HepG2 (cell line): ENCODE measurements around the gene SART1. TPM values are rescaled to one million over a fixed set of nuclear protein-coding genes. Genes with fewer than 3 reads are reported as not detected.

Experiments used
- MYC ChIP-seq: sonication (generic); formaldehyde crosslinking; IDR thresholded peaks from 2 replicates; pipeline ENCODE4 v1.9.0; 2021; ENCODE audit warnings: missing genetic modification reagents, borderline replicate concordance
- SP140L ChIP-seq: sonication (generic); formaldehyde crosslinking; IDR thresholded peaks from 2 replicates; pipeline ENCODE4 v1.4.0; 2020; ENCODE audit warnings: missing genetic modification reagents, borderline replicate concordance
- polyA plus RNA-seq, 8 experiments: library from polyadenylated mRNA; depleted of rRNA in 3 of 8; stranded (reverse) in 7 of 8; unstranded in 1 of 8; fragments of >200 nt; fragmentation: Illumina TruSeq in 4 of 8; extraction: Trizol in 4 of 8; gene quantifications; 2 replicates each; pipeline versions ENCODE4 v1.2.1 to v1.2.3, GENCODE V29; 2011 to 2016; ENCODE audit warnings: low read depth in 4 of 8, missing spikeins in 1 of 8, mixed read lengths in 1 of 8; ENCODE audit not compliant: insufficient read depth in 1 of 8
- total RNA-seq, 5 experiments: library from RNA; depleted of rRNA; stranded (reverse); fragments of >200 nt; fragmentation: Illumina TruSeq; extraction: Trizol; gene quantifications; 2 replicates each; pipeline ENCODE4 v1.2.3, GENCODE V29; 2016; ENCODE audit warnings: low read depth in 1 of 5
- TF ChIP-seq, protein P1 (sequence below), 2 experiments: sonication (generic) in 1 of 2; formaldehyde crosslinking in 1 of 2; IDR thresholded peaks; 2 replicates each; pipeline versions ENCODE4 v1.4.0 to v1.6.1; 2016 to 2020; ENCODE audit warnings: borderline replicate concordance in 1 of 2, low read depth in 1 of 2, mild to moderate bottlenecking in 1 of 2, missing genetic modification reagents in 1 of 2
- TF ChIP-seq, protein P2 (sequence below): sonication (generic); formaldehyde crosslinking; IDR thresholded peaks from 2 replicates; pipeline ENCODE4 v1.9.0; 2021; ENCODE audit warnings: missing genetic modification reagents, borderline replicate concordance
- TF ChIP-seq, protein P3 (sequence below): sonication (generic); formaldehyde crosslinking; conservative IDR thresholded peaks from 2 replicates; pipeline ENCODE4 v1.4.0; 2020; ENCODE audit warnings: missing genetic modification reagents

The SART1 gene
- total and polyA plus RNA-seq, 2 of the 13 experiments (the other 11 are each of a cell fraction or from before 2014, with no cell fraction given), result 11.3 to 22.5 TPM

DNA sequence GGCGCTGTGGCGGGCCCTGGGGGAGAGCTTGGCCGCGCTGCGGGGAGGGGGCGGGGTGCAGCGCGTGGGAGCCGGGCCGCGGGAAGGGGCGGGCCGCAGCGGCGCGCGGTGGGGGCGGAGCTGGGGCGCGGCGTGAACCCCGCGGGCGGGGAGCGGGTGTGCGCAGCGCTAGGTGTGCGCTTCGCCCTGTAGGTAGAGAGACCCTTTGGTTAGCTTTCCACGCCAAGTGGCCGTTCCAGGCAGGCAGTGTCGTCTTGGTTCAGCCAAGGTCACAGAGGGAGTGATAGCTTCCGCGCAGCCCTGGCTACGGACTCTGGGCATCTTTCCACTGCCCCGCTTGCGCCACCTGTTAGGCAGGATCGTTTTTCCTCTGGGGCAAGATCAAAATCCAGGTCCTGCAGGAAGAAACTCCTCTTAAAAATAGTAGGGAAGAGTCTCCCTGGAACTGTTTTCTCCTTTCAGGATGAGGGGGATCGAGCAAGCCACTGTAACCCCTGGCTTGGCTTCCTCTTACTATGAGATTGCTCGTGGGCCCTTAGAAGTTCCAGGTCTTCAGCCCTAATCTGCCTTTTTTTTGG, 41.2 kb downstream of the SART1 start (continued):
- TF ChIP-seq, protein P1, sequence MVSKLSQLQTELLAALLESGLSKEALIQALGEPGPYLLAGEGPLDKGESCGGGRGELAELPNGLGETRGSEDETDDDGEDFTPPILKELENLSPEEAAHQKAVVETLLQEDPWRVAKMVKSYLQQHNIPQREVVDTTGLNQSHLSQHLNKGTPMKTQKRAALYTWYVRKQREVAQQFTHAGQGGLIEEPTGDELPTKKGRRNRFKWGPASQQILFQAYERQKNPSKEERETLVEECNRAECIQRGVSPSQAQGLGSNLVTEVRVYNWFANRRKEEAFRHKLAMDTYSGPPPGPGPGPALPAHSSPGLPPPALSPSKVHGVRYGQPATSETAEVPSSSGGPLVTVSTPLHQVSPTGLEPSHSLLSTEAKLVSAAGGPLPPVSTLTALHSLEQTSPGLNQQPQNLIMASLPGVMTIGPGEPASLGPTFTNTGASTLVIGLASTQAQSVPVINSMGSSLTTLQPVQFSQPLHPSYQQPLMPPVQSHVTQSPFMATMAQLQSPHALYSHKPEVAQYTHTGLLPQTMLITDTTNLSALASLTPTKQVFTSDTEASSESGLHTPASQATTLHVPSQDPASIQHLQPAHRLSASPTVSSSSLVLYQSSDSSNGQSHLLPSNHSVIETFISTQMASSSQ (IDR thresholded peaks at IDR 0.05; ENCODE audit: low read depth), result no peak
- TF ChIP-seq, protein P1 (CRISPR knock-in tag; IDR thresholded peaks at IDR 0.05; ENCODE audit: borderline replicate concordance), result 0 out of 2 replicates have a peak, but pooled peaks have one; percentile 20
- TF ChIP-seq SP140L (CRISPR knock-in tag) (no peak), MYC (CRISPR knock-in tag) (no peak)
- TF ChIP-seq, protein P2, sequence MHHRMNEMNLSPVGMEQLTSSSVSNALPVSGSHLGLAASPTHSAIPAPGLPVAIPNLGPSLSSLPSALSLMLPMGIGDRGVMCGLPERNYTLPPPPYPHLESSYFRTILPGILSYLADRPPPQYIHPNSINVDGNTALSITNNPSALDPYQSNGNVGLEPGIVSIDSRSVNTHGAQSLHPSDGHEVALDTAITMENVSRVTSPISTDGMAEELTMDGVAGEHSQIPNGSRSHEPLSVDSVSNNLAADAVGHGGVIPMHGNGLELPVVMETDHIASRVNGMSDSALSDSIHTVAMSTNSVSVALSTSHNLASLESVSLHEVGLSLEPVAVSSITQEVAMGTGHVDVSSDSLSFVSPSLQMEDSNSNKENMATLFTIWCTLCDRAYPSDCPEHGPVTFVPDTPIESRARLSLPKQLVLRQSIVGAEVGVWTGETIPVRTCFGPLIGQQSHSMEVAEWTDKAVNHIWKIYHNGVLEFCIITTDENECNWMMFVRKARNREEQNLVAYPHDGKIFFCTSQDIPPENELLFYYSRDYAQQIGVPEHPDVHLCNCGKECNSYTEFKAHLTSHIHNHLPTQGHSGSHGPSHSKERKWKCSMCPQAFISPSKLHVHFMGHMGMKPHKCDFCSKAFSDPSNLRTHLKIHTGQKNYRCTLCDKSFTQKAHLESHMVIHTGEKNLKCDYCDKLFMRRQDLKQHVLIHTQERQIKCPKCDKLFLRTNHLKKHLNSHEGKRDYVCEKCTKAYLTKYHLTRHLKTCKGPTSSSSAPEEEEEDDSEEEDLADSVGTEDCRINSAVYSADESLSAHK (CRISPR knock-in tag), result 0 out of 2 replicates have a peak, but pooled peaks have one; percentile 32
- TF ChIP-seq, protein P3, sequence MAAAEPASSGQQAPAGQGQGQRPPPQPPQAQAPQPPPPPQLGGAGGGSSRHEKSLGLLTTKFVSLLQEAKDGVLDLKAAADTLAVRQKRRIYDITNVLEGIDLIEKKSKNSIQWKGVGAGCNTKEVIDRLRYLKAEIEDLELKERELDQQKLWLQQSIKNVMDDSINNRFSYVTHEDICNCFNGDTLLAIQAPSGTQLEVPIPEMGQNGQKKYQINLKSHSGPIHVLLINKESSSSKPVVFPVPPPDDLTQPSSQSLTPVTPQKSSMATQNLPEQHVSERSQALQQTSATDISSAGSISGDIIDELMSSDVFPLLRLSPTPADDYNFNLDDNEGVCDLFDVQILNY (CRISPR knock-in tag), result no peak
